ENCODE results near the gene FAM187B. TPM values are rescaled to one million over a fixed set of nuclear protein-coding genes. Genes with fewer than 3 reads are reported as not detected.

Gene FAM187B
- total and polyA plus RNA-seq, 2 donors from 2014 or later = not detected

DNA sequence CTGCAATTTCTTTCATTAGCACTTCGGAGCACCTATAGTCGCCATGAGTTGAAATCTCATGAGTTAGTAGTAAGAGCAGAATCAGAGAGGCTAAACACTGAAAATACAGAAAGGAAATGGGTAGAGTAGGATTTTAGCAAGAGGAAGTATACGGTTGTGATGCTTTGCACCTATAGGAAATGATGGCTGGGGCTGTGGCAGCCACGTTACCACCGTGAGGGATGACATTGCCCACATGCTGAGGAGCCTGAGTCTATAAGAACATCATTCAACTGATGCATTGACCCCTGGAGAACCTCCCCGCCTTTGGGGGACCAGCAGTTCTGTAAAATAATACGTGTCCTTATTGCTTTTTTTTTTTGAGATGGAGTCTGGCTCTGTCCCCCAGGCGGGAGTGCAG lies 20.4 kb downstream of the FAM187B start:
- Histone ChIP-seq H3K36me3 (ENCODE audit: control insufficient read depth in 2 of 3, insufficient read depth in 3 of 3, low read length in 3 of 3) (no peaks in the 10 kb centered on the region), H3K9ac (ENCODE audit: low read length in 3 of 3) (no peak overlapping the region), H3K4me3 (ENCODE audit: low read length in 3 of 3) (no peak overlapping the region), H3K9me3 (ENCODE audit: control insufficient read depth in 2 of 3, insufficient read depth in 1 of 3, low read length in 3 of 3) (no peaks in the 10 kb centered on the region), H3K4me1 (ENCODE audit: control insufficient read depth in 2 of 3, insufficient read depth in 2 of 3, low read depth in 1 of 3, low read length in 3 of 3) (no peaks in the 10 kb centered on the region), H3K27me3 (ENCODE audit: control insufficient read depth, insufficient read depth, low read length) (no peaks in the 10 kb centered on the region), H3K27ac (ENCODE audit: low read depth in 2 of 2, low read length in 2 of 2) (no peak overlapping the region)
- intact Hi-C loops (cut with DNase I) = no loop called here
- TF ChIP-seq, protein P1, sequence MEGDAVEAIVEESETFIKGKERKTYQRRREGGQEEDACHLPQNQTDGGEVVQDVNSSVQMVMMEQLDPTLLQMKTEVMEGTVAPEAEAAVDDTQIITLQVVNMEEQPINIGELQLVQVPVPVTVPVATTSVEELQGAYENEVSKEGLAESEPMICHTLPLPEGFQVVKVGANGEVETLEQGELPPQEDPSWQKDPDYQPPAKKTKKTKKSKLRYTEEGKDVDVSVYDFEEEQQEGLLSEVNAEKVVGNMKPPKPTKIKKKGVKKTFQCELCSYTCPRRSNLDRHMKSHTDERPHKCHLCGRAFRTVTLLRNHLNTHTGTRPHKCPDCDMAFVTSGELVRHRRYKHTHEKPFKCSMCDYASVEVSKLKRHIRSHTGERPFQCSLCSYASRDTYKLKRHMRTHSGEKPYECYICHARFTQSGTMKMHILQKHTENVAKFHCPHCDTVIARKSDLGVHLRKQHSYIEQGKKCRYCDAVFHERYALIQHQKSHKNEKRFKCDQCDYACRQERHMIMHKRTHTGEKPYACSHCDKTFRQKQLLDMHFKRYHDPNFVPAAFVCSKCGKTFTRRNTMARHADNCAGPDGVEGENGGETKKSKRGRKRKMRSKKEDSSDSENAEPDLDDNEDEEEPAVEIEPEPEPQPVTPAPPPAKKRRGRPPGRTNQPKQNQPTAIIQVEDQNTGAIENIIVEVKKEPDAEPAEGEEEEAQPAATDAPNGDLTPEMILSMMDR (IDR thresholded peaks at IDR 0.05; ENCODE audit: borderline replicate concordance, extremely low read depth, insufficient read depth) = no peak
- DNase-seq = no peak
- FAIRE-seq = no peak

DNA sequence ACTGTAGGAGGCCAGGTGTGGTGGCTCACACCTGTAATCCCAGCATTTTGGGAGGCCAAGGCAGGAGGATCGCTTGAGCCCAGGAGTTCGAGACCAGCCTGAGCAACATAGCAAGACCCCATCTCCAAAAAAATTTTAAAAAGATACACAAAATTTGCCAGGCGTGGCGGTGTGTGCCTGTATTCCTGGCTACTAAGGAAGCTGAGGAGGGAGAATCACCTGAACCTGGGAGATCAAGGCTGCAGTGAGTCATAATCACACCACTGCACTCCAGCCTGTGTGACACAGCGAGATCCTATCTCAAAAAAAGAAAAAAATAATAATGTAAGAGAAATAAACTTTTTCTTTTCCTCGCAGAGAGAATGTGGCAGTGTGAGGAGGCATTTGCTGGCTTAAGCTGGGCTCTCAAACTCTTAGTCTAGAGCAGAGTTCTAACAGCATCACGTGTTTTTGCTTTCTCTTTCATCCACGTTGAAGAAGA lies 21.1 kb downstream of the FAM187B start:
- Histone ChIP-seq H3K9ac (ENCODE audit: low read length in 3 of 3) (no peak overlapping the region), H3K9me3 (ENCODE audit: control insufficient read depth in 2 of 3, insufficient read depth in 1 of 3, low read length in 3 of 3) (no peaks in the 10 kb centered on the region), H3K27ac (ENCODE audit: low read depth in 2 of 2, low read length in 2 of 2) (no peak overlapping the region), H3K27me3 (ENCODE audit: control insufficient read depth, insufficient read depth, low read length) (no peaks in the 10 kb centered on the region), H3K4me3 (ENCODE audit: low read length in 3 of 3) (no peak overlapping the region), H3K36me3 (ENCODE audit: control insufficient read depth in 2 of 3, insufficient read depth in 3 of 3, low read length in 3 of 3) (no peaks in the 10 kb centered on the region), H3K4me1 (ENCODE audit: control insufficient read depth in 2 of 3, insufficient read depth in 2 of 3, low read depth in 1 of 3, low read length in 3 of 3) (no peaks in the 10 kb centered on the region)
- TF ChIP-seq, protein P1 (IDR thresholded peaks at IDR 0.05; ENCODE audit: borderline replicate concordance, extremely low read depth, insufficient read depth) = no peak
- intact Hi-C loops (cut with DNase I) = no loop called here
- FAIRE-seq = no peak
- no peak for DNase-seq

DNA sequence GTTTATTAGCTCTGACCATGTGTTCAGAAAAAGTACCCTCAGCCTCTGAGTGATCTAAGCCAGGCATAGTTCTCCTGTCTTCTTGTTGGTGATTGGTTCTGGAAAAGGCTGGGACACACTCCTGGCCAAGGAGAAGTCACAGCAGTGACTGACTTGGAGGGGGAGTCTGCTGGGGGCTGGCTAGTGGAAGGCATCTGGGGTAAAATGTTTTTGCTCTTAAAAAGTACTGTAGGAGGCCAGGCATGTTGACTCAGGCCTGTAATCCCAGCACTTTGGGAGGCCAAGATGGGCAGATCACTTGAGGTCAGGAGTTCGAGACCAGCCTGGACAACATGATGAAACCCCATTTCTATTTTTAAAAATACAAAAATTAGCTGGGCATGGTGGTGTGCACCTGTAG lies 21.7 kb downstream of the FAM187B start:
- intact Hi-C loops (cut with DNase I) = no loop called here
- H3K4me3 ChIP-seq (ENCODE audit: low read length in 3 of 3) = no peak overlapping the region
- DNase-seq (no peak), FAIRE-seq (no peak)
- H3K4me1 ChIP-seq (ENCODE audit: control insufficient read depth in 2 of 3, insufficient read depth in 2 of 3, low read depth in 1 of 3, low read length in 3 of 3) = no peaks in the 10 kb centered on the region
- no peaks in the 10 kb centered on the region for H3K27me3 ChIP-seq (ENCODE audit: control insufficient read depth, insufficient read depth, low read length)
- H3K9me3 ChIP-seq (ENCODE audit: control insufficient read depth in 2 of 3, insufficient read depth in 1 of 3, low read length in 3 of 3) = no peaks in the 10 kb centered on the region
- H3K36me3 ChIP-seq (ENCODE audit: control insufficient read depth in 2 of 3, insufficient read depth in 3 of 3, low read length in 3 of 3) = no peaks in the 10 kb centered on the region
- no peak overlapping the region for H3K9ac ChIP-seq (ENCODE audit: low read length in 3 of 3)
- TF ChIP-seq, protein P1 (IDR thresholded peaks at IDR 0.05; ENCODE audit: borderline replicate concordance, extremely low read depth, insufficient read depth) = no peak
- peak overlapping the region in 1 of 2 donors; percentile 6 for H3K27ac ChIP-seq (ENCODE audit: low read depth in 2 of 2, low read length in 2 of 2)

DNA sequence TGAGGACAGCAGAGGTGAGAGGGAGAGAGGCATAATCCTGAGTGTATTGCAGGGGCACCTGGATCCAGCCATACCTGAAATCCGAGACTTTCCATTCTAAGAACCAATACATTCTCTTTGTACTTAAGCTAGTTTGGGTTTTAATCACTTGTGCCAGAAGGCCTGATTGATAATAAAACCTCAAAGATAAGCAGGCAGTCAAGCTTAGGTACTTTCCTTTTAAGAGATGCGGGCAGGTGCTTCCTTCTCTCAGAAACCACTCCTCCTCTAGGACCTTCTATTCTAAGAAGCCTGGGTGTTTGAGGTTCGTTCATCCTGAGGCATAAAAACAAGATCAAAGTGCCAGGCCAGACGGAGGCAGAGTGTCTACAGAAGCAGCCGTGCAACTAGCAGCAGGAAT lies 22.2 kb downstream of the FAM187B start:
- TF ChIP-seq, protein P1 (IDR thresholded peaks at IDR 0.05; ENCODE audit: borderline replicate concordance, extremely low read depth, insufficient read depth) = no peak
- no peak for FAIRE-seq
- H3K27ac ChIP-seq (ENCODE audit: low read depth in 2 of 2, low read length in 2 of 2) = peak overlapping the region in 1 of 2 donors; percentile 6

More for the DNA sequence above, 22.2 kb downstream of the FAM187B start:
- Histone ChIP-seq H3K4me3 (ENCODE audit: low read length in 3 of 3) (no peak overlapping the region), H3K9ac (ENCODE audit: low read length in 3 of 3) (no peak overlapping the region), H3K9me3 (ENCODE audit: control insufficient read depth in 2 of 3, insufficient read depth in 1 of 3, low read length in 3 of 3) (no peaks in the 10 kb centered on the region), H3K36me3 (ENCODE audit: control insufficient read depth in 2 of 3, insufficient read depth in 3 of 3, low read length in 3 of 3) (no peaks in the 10 kb centered on the region), H3K4me1 (ENCODE audit: control insufficient read depth in 2 of 3, insufficient read depth in 2 of 3, low read depth in 1 of 3, low read length in 3 of 3) (no peaks in the 10 kb centered on the region), H3K27me3 (ENCODE audit: control insufficient read depth, insufficient read depth, low read length) (no peaks in the 10 kb centered on the region)
- DNase-seq = no peak
- intact Hi-C loops (cut with DNase I) = no loop called here

All from kidney (tissue), 14 donors.